SJCRH30 (cell line): Measurements from ENCODE around the gene TRAPPC2L. TPM values are rescaled to one million over a fixed set of nuclear protein-coding genes. Genes with fewer than 3 reads are reported as not detected.
"Not testable (repeated sequence)": the region's sequence is repeated elsewhere in the genome, so short reads cannot be mapped to it uniquely, and the experiment has no call there.

Experiments used
- DNase-seq, 2 experiments: peaks; one replicate each; pipeline ENCODE4 v3.0.0-alpha.2; 2015 to 2020
- H3K27ac ChIP-seq: fragments of 250-450 bp; sonication (Bioruptor Pico); 2 replicates; pipeline ENCODE4 v1.5.1; 2020; ENCODE audit warnings: mild to moderate bottlenecking, moderate library complexity
- H3K27me3 ChIP-seq: fragments of 250-450 bp; sonication (Bioruptor Pico); 2 replicates; pipeline ENCODE4 v1.5.1; 2020; ENCODE audit warnings: mild to moderate bottlenecking, moderate library complexity
- H3K36me3 ChIP-seq: fragments of 250-450 bp; sonication (Bioruptor Pico); 2 replicates; pipeline ENCODE4 v1.5.1; 2020; ENCODE audit warnings: mild to moderate bottlenecking, moderate library complexity
- H3K4me1 ChIP-seq: fragments of 250-450 bp; sonication (Bioruptor Pico); 2 replicates; pipeline ENCODE4 v1.5.1; 2020; ENCODE audit warnings: mild to moderate bottlenecking, moderate library complexity
- H3K4me3 ChIP-seq: fragments of 250-450 bp; sonication (Bioruptor Pico); 2 replicates; pipeline ENCODE4 v1.5.1; 2020; ENCODE audit warnings: mild to moderate bottlenecking, moderate library complexity
- H3K9me3 ChIP-seq: fragments of 250-450 bp; sonication (Bioruptor Pico); replicated peaks from 2 replicates; pipeline ENCODE4 v1.5.1; 2020; ENCODE audit warnings: mild to moderate bottlenecking, moderate library complexity
- total RNA-seq: library from RNA; depleted of rRNA; stranded (reverse); fragments of >200 nt; shearing (Covaris generic); gene quantifications from 2 replicates; pipeline ENCODE4 v1.2.3, GENCODE V29; 2014

The TRAPPC2L gene
- total RNA-seq, 1 experiment from 2014 or later: 34.3 TPM

DNA sequence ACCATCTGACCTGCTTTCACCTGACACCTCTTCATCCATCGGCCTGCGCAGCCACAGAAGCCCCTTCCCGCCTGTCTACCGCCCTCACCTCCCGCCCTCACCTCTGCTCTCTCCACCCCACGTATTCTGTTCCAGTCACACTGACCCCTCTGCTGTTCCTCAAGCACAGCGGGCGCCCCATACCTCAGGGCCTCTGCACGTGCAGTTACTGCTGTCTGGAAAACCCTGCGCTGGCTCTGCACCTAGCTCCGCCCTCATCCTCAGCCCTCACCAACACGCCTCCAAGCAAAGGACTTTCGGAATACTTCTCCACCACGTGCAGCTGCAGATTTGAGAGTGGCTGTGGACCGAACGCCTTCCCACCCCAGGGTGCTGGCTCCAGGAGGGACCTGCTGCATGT is 34.2 kb downstream of the TRAPPC2L start:
- Histone ChIP-seq H3K4me1 (no peaks in the 10 kb centered on the region), H3K36me3 (no peaks in the 10 kb centered on the region), H3K4me3 (no peak overlapping the region), H3K27me3 (no peaks in the 10 kb centered on the region), H3K27ac (no peak overlapping the region), H3K9me3 (no peaks in the 10 kb centered on the region)
- DNase-seq: no peak

DNA sequence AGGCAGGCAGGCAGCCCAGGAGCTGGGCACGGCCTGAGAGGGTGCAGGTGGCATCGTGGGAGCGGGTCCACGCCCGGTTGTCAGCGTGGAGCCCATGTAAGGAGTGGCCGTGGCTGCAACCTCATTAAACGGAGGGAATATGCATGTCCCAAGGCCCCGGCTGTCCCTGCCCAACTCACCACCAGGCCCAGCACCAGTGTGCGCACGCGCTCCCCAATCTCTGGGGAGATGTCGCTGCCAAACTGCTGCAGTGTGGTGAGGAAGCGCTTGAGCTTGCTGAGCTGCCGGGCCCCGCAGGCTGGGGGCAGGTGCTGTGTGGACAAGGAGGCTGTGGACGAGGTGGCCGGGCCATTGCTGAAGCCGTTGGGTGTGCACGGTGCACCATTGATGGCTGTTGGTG is 35.1 kb downstream of the TRAPPC2L start:
- Histone ChIP-seq H3K9me3 (no peaks in the 10 kb centered on the region), H3K27me3 (no peaks in the 10 kb centered on the region), H3K27ac (no peak overlapping the region), H3K36me3 (no peaks in the 10 kb centered on the region), H3K4me3 (no peak overlapping the region), H3K4me1 (no peaks in the 10 kb centered on the region)
- DNase-seq: no peak

GRCh38 chr16:88893127-88893968 is 36.4 kb downstream of the TRAPPC2L start:
- Histone ChIP-seq H3K9me3 (no peaks in the 10 kb centered on the region), H3K36me3 (no peaks in the 10 kb centered on the region), H3K4me1 (no peaks in the 10 kb centered on the region), H3K27me3 (no peaks in the 10 kb centered on the region), H3K27ac (no peak overlapping the region), H3K4me3 (no peak overlapping the region)
- no peak for DNase-seq

DNA sequence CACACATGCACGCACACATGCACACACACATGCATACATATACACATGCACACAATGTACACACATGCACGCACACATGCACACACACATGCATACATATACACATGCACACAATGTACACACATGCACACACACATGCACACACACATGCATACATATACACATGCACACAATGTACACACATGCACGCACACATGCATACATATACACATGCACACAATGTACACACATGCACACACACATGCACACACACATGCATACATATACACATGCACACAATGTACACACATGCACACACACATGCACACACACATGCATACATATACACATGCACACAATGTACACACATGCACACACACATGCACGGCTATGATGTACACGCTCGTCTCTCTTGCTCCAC is 37.3 kb downstream of the TRAPPC2L start:
- not testable (repeated sequence) for H3K27ac ChIP-seq, DNase-seq, H3K4me1 ChIP-seq, H3K9me3 ChIP-seq, H3K4me3 ChIP-seq, H3K27me3 ChIP-seq, H3K36me3 ChIP-seq

DNA sequence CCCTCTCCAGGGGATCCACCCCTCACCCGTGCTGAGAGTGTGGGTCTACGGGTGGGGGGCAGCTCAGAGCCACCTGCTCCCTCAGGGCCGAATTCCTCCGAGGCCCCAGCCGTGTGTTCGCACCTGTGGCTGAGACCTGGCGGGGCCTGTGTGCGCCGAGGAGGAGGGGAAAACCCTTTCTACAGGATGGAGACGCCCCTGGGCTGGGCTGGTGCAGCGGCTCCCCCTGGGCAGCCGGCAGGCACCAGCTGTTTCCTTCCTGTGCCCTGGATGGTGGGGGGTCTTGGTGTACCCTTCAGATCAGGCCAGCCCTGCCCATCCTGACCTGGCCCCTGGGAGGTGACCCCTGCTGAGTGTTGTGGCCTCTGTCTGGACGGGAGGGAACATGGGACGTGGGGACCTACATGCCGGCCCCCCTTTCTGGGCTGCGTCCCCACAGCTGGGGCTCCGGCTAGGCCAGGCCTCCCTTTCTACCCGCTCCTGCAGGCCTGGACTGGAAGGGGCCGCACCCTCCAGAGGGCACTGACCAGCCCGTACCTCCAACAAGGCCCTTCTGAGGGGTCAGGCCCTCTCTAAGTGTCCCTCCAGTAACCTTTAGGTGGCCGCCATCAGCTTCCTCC is 37.9 kb downstream of the TRAPPC2L start:
- Histone ChIP-seq H3K4me3 (no peak overlapping the region), H3K27ac (no peak overlapping the region), H3K27me3 (no peaks in the 10 kb centered on the region), H3K4me1 (no peaks in the 10 kb centered on the region), H3K9me3 (no peaks in the 10 kb centered on the region), H3K36me3 (no peaks in the 10 kb centered on the region)
- DNase-seq: no peak

DNA sequence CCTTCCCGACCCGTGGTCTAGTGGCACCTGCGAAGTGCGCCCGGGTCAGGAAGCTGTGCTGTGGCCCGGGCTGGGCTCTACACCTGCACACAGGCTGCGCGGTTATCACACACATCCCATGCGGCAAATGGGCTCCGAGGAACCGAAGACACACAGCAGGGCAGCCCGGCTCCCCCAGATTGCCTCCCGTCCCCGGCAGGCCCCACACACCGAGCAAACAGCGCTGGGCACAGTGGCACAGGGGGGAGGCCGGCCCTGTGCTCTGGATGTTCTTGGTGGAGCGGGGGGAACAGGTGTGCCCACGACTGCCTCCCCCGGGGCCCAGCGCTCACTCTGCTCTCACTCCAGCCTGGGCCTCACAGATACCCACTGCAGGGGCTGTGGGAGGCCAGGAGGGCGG is 38.4 kb downstream of the TRAPPC2L start:
- no peak overlapping the region for H3K4me3 ChIP-seq
- H3K9me3 ChIP-seq: no peaks in the 10 kb centered on the region
- no peaks in the 10 kb centered on the region for H3K27me3 ChIP-seq
- H3K36me3 ChIP-seq: no peaks in the 10 kb centered on the region
- no peak overlapping the region for H3K27ac ChIP-seq
- DNase-seq: no peak
- no peaks in the 10 kb centered on the region for H3K4me1 ChIP-seq

GRCh38 chr16:88896238-88897070 is 39.5 kb downstream of the TRAPPC2L start:
- DNase-seq: no peak
- no peak overlapping the region for H3K4me3 ChIP-seq
- H3K4me1 ChIP-seq: no peaks in the 10 kb centered on the region
- no peaks in the 10 kb centered on the region for H3K27me3 ChIP-seq
- no peaks in the 10 kb centered on the region for H3K9me3 ChIP-seq
- H3K36me3 ChIP-seq: no peaks in the 10 kb centered on the region
- H3K27ac ChIP-seq: no peak overlapping the region

GRCh38 chr16:88897696-88898425 is 40.9 kb downstream of the TRAPPC2L start:
- no peaks in the 10 kb centered on the region for H3K4me1 ChIP-seq
- DNase-seq: no peak

DNA sequence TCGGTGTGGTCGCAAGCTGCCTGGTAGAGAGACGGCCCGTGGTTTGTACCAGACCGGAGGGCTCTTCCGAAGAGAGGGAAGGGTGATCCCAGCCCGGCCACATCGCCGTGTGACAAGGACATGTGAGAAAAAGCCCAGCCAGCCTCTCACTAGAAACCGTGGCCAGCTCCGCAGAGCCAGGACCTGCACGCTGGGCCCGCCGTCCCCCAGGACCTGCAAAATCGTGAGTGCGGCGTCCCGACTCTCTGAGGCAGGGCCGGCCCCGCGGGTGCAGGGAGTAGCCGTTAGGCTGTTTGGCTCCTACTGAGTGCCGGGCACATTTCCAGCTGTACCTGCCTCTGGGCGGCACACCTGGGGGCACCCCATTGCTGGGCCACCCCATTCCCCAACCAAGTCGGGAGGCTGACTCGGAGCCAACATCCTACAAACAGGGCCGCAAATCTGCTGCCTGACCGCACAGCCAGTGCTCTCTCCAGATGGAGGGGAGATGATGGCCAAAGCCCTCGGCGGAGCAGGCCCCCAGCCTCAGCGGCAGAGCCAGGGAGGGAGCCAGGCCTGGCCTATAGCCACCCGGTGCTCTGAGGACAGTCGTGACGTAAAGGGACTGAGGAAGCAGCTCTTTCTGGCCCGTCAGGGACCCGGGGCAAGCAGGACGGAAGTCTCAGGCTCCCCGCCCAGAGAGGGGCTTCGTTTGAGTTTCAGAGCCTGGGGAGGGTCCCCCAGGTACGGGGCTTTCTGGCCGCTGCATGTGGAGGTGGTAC is 43.2 kb downstream of the TRAPPC2L start:
- no peak for DNase-seq
- no peaks in the 10 kb centered on the region for H3K9me3 ChIP-seq
- H3K27ac ChIP-seq: no peak overlapping the region
- H3K27me3 ChIP-seq: no peaks in the 10 kb centered on the region
- H3K36me3 ChIP-seq: no peaks in the 10 kb centered on the region
- H3K4me3 ChIP-seq: no peak overlapping the region
- no peaks in the 10 kb centered on the region for H3K4me1 ChIP-seq

More at GRCh38 chr16:88897696-88898425, 40.9 kb downstream of the TRAPPC2L start:
- Histone ChIP-seq H3K36me3 (no peaks in the 10 kb centered on the region), H3K27me3 (no peaks in the 10 kb centered on the region), H3K9me3 (no peaks in the 10 kb centered on the region), H3K4me3 (no peak overlapping the region), H3K27ac (no peak overlapping the region)

GRCh38 chr16:88900662-88901052 is 43.7 kb downstream of the TRAPPC2L start:
- no peak for DNase-seq
- no peaks in the 10 kb centered on the region for H3K27me3 ChIP-seq
- no peak overlapping the region for H3K27ac ChIP-seq
- H3K4me1 ChIP-seq: no peaks in the 10 kb centered on the region
- no peaks in the 10 kb centered on the region for H3K36me3 ChIP-seq
- H3K4me3 ChIP-seq: no peak overlapping the region
- no peaks in the 10 kb centered on the region for H3K9me3 ChIP-seq

GRCh38 chr16:88901718-88902337 is 44.9 kb downstream of the TRAPPC2L start:
- Histone ChIP-seq H3K9me3 (no peaks in the 10 kb centered on the region), H3K4me3 (no peak overlapping the region), H3K4me1 (no peaks in the 10 kb centered on the region), H3K27me3 (no peaks in the 10 kb centered on the region), H3K36me3 (no peaks in the 10 kb centered on the region), H3K27ac (no peak overlapping the region)
- no peak for DNase-seq

GRCh38 chr16:88902744-88903143 is 45.8 kb downstream of the TRAPPC2L start:
- Histone ChIP-seq H3K36me3 (no peaks in the 10 kb centered on the region), H3K27ac (no peak overlapping the region), H3K4me1 (no peaks in the 10 kb centered on the region), H3K9me3 (no peaks in the 10 kb centered on the region), H3K27me3 (no peaks in the 10 kb centered on the region), H3K4me3 (no peak overlapping the region)
- no peak for DNase-seq

DNA sequence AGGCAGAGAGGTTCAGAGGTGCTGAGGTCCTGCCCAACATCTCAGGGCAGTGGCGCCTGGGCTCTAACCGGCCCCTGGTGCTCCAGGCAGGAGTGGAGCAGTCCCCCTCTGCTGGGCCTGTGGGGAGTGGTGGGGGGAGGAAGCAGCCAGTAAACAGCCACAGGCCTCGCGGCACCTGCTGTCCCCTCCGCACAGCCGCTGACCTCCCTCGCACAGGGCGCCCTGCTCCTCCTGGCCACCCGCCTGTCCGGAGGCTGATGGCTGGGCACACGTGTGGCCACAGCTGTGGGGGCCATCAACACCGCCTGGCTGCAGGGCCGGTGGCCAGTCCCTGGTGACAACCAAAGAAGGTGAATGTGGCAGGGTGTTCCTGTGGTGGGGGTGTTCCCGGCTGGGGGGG is 46.3 kb downstream of the TRAPPC2L start:
- no peaks in the 10 kb centered on the region for H3K9me3 ChIP-seq
- peak; percentile 62 to 66 for DNase-seq
- H3K4me1 ChIP-seq: no peaks in the 10 kb centered on the region

More for the DNA sequence above, 46.3 kb downstream of the TRAPPC2L start:
- H3K4me3 ChIP-seq: no peak overlapping the region
- no peaks in the 10 kb centered on the region for H3K27me3 ChIP-seq
- H3K36me3 ChIP-seq: no peaks in the 10 kb centered on the region
- H3K27ac ChIP-seq: no peak overlapping the region
